Right renal pelvis (tissue), 4 donors: ENCODE measurements around the gene PWWP2B. TPM values are rescaled to one million over a fixed set of nuclear protein-coding genes. Genes with fewer than 3 reads are reported as not detected.

Experiments used
- DNase-seq, 4 donors: peaks; one replicate each; pipeline ENCODE4 v3.0.0-alpha.2; 2013; ENCODE audit warnings: low read depth in 4 of 4, low spot score in 3 of 4, missing footprints in 1 of 4
- polyA plus RNA-seq, 4 donors: library from polyadenylated mRNA; unstranded; fragments of 120-200 nt; gene quantifications; one replicate each; pipeline ENCODE4 v1.2.1, GENCODE V29; 2013; ENCODE audit not compliant: insufficient read length in 4 of 4

Gene PWWP2B
- polyA plus RNA-seq, 4 donors: 7.2 to 12.7 (median 10.4) TPM

DNA sequence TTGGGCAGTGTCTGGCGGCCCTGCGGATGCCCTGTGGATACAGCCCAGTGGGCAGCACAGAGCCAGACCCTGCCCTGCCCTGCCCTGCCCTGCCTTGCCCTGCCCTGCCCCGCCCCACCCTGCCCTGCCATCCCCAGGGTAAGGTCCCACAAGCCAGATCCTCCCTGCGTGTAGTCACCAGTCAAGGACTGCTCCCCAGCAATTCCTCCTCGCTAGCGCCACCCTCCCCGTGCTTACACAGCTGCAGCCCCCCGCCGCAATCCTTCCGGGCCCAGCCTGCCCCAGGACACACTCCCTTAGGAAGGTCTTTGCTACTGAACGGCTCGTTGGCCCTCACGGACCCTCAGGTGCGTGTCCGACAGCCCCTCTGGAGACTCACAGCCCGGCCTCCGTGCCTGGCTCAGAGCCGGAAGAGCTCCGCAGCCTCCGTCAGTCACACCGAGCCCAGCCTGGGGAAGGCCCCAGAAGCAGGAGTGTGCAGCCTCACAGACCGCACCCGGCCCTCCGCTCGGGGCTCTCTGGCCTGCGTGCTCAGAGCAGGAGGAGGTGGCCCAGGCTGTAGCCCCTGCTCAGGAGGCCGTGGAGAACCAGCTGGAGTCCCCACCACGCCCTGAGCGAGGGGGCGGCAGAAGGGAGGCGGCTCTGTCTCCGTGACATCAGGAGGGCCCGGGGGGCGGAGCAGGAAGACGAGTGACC, 68.3 kb downstream of the PWWP2B start:
- DNase-seq: no peak

DNA sequence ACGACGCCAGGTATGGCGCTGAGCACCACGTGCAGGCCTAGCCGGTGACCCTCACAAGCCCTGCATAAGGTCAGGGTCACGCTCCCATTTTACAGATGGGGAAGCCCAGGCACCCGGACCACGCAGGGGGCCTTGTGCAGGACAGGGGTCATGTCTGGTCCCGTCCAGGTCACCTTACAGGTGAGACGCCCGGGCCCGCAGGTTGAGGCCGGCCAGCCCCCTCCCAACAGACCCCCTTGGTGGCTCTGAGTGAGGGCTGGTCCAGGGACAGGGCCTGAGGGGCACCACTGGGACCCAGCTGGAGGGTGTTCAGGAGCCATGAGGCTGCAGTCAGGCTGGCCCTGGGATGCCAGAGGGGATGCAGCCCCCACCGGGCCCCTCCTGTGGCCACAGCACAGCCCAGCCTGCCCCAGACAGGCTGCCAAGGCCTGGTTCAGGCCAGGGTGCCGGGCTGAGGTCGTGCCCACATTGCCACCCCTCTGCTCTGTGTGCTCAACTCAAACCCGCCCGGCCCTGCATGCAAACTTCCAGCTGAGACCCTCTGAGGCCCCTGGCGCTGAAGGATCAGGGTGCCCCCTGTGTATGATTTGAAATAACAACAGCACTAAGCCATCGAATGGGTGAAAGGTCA, 69.0 kb downstream of the PWWP2B start:
- no peak for DNase-seq

DNA sequence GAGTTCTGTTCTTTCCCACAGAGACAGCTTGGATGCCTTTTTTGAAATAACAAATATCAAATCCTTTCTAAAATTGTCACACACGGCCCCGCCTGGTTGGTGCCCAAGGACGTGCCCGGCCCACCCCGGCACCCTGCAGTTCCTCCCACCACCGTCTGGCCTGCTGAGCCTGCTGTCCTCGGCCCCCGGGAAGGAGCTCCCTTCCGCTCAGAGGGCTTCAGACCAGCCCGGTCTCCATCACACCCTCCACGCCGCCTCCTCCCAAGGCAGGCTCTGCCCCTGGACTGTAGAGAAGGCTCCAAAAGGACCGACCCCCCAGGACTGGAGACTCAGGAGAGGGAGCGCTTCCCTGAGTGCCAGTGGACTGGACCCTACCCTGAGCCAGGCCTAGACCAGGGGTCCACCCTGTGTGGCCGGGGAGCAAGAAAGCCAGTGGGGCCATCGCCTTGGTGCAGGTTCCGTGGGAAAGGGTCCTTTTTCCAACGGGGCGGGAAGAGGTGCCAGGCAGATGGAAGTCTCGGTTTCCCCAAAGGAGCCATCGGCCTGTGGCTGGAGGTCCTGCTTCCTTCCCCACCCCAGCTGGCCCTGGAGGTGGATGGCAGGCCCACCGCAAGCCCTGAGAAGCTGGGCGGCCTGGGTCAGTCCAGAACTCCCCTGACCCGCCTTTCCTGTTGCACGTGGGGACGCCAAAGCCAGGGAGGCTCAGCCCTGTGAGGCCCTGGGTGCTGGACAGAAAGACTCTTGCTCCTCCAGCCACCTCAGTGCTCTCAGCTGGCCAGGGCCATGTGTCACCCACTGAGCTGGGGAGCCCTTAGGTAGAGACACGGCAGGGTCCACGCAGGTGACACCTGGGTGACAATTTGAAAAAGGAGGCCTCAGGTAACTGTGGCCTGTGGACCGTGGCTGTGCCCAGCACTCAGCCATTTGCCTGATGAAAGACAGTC, 69.8 kb downstream of the PWWP2B start:
- no peak for DNase-seq

Other genes with a start within 250 kb of the PWWP2B start
- 10 to 100 TPM; 12.2 to 22.5 (median 15.0) TPM for gene DPYSL4, start 210.3 kb upstream of the PWWP2B start, polyA plus RNA-seq
- 10 to 100 TPM; 11.5 to 14.3 (median 12.0) TPM for gene STK32C, start 89.2 kb upstream of the PWWP2B start, polyA plus RNA-seq
- gene LRRC27, start 65.0 kb upstream of the PWWP2B start, polyA plus RNA-seq: 10 to 100 TPM; 23.2 to 40.2 (median 26.1) TPM
- gene INPP5A, start 140.6 kb downstream of the PWWP2B start, polyA plus RNA-seq: 10 to 100 TPM; 32.2 to 39.1 (median 36.2) TPM